ENCODE measurements around the gene MBD3L4. TPM values are rescaled to one million over a fixed set of nuclear protein-coding genes. Genes with fewer than 3 reads are reported as not detected.
A peak's percentile ranks its signal among the peaks of the same experiment; 100 is the strongest.

Gene MBD3L4
- total RNA-seq, 6 experiments from 2014 or later, result not detected

DNA sequence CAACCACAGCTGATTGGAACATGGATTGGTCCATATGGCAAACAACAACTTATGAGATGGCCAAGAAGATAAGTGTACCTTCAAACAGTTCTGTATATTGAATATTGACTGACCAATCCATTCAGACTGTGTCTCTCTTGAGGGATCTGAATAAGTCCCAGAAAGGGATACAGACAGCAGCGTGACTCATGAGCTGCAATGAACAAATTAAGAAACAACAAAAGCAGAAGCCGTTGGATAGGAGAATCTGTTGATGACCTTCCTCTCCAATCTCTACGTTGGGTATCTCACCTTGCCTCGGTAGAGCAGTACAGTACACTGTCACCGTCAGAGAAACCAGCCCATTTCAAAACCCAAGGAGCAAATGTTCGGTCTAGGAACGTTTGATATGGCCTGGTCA, 40.0 kb downstream of the MBD3L4 start:
- intact Hi-C loops (cut with DNase I), result no loop called here
- WGBS (ENCODE audit: insufficient coverage, low coverage, low lambda C conversion rate, missing lambda C conversion rate), result 34% methylated on average over 6 of the region's 7 CpGs
- no peaks in the 10 kb centered on the region for H3K4me1 ChIP-seq

DNA sequence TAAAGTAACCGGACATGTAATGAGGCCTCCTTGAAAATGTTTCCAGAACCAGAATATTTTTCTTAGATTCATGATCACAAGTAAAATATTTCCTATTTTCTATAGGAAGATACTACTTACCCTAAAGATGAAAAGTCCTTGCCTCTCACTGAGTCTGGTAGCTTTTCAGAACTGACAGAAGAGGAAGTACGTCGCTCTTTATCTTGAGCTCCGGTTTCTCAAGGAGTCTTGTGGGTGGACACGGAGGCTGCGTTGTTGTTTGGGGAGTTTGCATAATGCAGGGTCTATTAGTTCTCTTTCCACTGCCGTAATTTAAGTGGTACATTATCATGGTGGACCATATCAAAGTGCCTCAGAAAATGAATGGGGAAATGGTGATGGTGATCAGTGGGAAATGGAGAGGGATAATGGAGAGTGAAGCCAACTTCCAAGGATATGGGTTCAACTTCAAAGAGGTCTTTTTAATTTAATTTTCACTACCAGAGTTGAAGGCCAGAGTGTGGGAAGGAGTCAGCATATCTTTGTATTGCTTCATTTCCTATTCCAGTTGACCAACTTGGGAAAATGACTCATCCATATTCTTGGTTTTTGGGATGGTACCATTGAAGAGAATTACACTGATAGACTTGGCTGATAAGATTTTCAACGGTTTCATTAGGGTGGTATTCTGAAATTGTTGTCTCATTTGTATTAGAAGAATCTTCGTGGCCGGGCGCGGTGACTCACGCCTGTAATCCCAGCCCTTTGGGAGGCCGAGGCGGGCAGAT, 42.1 kb downstream of the MBD3L4 start:
- intact Hi-C loops (cut with DNase I), result no loop called here
- H3K27me3 ChIP-seq, result no peaks in the 10 kb centered on the region
- peak in 2 of 4 donors; percentile 25 to 50 for ATAC-seq

More for the DNA sequence above, 40.0 kb downstream of the MBD3L4 start:
- ATAC-seq (peak in 1 of 4 donors; percentile 11), DNase-seq (no peak)
- TF ChIP-seq POLR2A (IDR thresholded peaks at IDR 0.05), result no peak
- TF ChIP-seq, protein P1, sequence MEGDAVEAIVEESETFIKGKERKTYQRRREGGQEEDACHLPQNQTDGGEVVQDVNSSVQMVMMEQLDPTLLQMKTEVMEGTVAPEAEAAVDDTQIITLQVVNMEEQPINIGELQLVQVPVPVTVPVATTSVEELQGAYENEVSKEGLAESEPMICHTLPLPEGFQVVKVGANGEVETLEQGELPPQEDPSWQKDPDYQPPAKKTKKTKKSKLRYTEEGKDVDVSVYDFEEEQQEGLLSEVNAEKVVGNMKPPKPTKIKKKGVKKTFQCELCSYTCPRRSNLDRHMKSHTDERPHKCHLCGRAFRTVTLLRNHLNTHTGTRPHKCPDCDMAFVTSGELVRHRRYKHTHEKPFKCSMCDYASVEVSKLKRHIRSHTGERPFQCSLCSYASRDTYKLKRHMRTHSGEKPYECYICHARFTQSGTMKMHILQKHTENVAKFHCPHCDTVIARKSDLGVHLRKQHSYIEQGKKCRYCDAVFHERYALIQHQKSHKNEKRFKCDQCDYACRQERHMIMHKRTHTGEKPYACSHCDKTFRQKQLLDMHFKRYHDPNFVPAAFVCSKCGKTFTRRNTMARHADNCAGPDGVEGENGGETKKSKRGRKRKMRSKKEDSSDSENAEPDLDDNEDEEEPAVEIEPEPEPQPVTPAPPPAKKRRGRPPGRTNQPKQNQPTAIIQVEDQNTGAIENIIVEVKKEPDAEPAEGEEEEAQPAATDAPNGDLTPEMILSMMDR (IDR thresholded peaks at IDR 0.05), result no peak
- Histone ChIP-seq H3K36me3 (no peaks in the 10 kb centered on the region), H3K27me3 (no peaks in the 10 kb centered on the region), H3K9me3 (no peaks in the 10 kb centered on the region), H3K4me3 (no peak overlapping the region), H3K27ac (no peak overlapping the region)

DNA sequence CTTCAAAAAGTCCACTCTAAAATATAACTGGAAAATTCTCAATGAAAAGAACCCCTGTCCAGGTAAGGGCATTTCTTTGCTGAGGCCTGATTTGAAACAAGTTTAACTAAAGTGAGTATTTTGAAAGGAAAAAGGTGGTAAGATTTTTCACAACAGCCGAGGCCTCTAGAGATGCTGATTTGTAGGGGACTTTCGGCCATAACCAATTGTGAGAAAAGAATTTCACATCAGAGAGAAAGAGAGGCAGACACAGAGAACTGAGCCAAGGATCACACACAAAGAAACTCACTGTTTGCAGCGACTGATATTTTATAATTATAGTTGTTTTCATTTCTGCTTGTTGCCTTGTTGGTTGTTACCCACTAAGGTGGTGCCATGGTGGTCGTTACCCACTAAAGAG, 43.2 kb downstream of the MBD3L4 start:
- H3K9me3 ChIP-seq, result no peaks in the 10 kb centered on the region
- TF ChIP-seq, protein P1 (IDR thresholded peaks at IDR 0.05), result no peak
- TF ChIP-seq POLR2A (IDR thresholded peaks at IDR 0.05), result no peak
- 38% methylated on average over 4 of the region's 4 CpGs for WGBS (ENCODE audit: insufficient coverage, low coverage, low lambda C conversion rate, missing lambda C conversion rate)
- DNase-seq (no peak), ATAC-seq (no peak)
- no peaks in the 10 kb centered on the region for H3K36me3 ChIP-seq
- H3K27ac ChIP-seq, result no peak overlapping the region
- peak overlapping the region in 1 of 3 donors; percentile 10 for H3K4me3 ChIP-seq
- intact Hi-C loops (cut with DNase I), result no loop called here
- H3K4me1 ChIP-seq, result no peaks in the 10 kb centered on the region
- no peaks in the 10 kb centered on the region for H3K27me3 ChIP-seq

More for the DNA sequence above, 42.1 kb downstream of the MBD3L4 start:
- H3K27ac ChIP-seq, result no peak overlapping the region
- no peaks in the 10 kb centered on the region for H3K9me3 ChIP-seq
- H3K4me3 ChIP-seq, result peak overlapping the region in 1 of 3 donors; percentile 10
- no peaks in the 10 kb centered on the region for H3K36me3 ChIP-seq
- WGBS (ENCODE audit: insufficient coverage, low coverage, low lambda C conversion rate, missing lambda C conversion rate), result 74% methylated on average over 15 of the region's 15 CpGs
- peak; percentile 54 for TF ChIP-seq POLR2A (IDR thresholded peaks at IDR 0.05)
- TF ChIP-seq, protein P1 (IDR thresholded peaks at IDR 0.05), result no peak
- DNase-seq, result no peak
- no peaks in the 10 kb centered on the region for H3K4me1 ChIP-seq

DNA sequence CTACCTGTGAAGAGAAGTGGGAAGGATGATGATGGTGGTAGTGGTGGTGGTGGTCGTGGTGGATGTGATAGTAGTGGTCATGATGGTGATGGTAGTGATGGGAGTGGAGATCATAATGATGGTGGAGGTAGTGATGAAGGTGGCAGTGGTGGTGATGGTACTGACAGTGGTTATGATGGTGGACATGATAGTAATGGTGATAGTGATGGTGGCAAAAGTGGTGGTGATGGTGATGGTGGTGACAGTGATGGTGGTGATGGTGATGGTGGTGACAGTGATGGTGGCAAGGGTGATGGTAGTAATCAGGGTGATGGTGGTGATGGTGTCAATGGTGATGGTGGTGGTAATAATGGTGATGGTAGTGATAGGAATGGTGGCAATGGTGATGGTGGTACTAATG, 44.9 kb downstream of the MBD3L4 start:
- Histone ChIP-seq H3K9me3 (no peaks in the 10 kb centered on the region), H3K27ac (no peak overlapping the region), H3K4me1 (no peaks in the 10 kb centered on the region), H3K27me3 (no peaks in the 10 kb centered on the region), H3K36me3 (no peaks in the 10 kb centered on the region), H3K4me3 (no peak overlapping the region)
- intact Hi-C loops (cut with DNase I), result no loop called here
- DNase-seq, result no peak
- TF ChIP-seq, protein P1 (IDR thresholded peaks at IDR 0.05), result no peak
- TF ChIP-seq POLR2A (IDR thresholded peaks at IDR 0.05), result no peak
- 80% methylated on average over 1 of the region's 1 CpG for WGBS (ENCODE audit: insufficient coverage, low coverage, low lambda C conversion rate, missing lambda C conversion rate)
- no peak for ATAC-seq

Measured in right lobe of liver (tissue), 6 donors.